Astrocyte of the cerebellum (primary cell): ENCODE results near the gene RLN3.
"Not testable (repeated sequence)": the region's sequence is repeated elsewhere in the genome, so short reads cannot be mapped to it uniquely, and the experiment has no call there.

Source experiments
- DNase-seq: peaks from one replicate; pipeline ENCODE4 v3.0.0-alpha.2; 2011; ENCODE audit warnings: low read depth
- H3K4me3 ChIP-seq: 2 replicates; pipeline ENCODE4 v1.5.1; 2011; ENCODE audit warnings: mild to moderate bottlenecking, low read depth, low read length, moderate library complexity
- in situ Hi-C: cut with HindIII; loops from 2 replicates; pipeline ENCODE4 v1.10.0; 2017; ENCODE audit warnings: low sequenced_read_pairs
- TF ChIP-seq, protein P1 (sequence below): IDR thresholded peaks from 2 replicates; pipeline ENCODE4 v1.5.1; 2012; ENCODE audit warnings: low read length, low read depth, moderate library complexity, mild to moderate bottlenecking; ENCODE audit errors: missing control alignments

The RLN3 gene

DNA sequence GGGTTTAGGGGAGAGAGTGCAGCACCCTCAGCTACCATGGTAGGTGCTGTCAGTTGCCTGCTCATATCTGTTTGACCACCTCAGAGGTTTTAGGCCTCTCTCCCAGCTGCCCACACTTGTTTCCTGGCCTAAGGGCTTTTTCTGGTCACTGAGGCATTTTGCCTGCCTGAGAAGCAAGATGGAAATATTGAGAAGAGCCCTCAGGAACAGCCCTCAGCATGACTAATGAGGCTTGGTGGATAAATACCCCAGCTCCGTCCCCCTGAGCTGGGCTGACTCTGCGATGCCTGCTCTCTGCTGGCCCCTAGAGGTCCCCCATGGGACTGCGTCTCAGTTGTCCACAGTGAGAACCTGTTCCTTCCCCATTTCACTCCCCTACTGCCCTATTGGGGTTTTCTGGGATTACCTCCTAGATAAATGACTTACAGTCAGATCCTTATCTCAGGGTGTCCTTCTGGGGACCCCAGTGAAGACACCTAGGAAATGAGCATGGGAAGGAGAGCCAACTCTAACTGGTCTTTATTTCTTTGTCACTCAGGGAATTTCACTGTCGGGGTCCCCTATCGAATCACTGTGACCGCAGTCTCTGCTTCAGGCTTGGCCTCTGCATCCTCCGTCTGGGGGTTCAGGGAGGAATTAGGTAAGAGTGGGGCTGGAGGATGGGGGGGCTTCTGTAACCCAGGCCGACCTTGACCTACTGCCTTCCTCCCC, 20.6 kb downstream of the RLN3 start:
- DNase-seq: no peak
- no peak overlapping the region for H3K4me3 ChIP-seq
- in situ Hi-C loops: no loop called here
- TF ChIP-seq, protein P1, sequence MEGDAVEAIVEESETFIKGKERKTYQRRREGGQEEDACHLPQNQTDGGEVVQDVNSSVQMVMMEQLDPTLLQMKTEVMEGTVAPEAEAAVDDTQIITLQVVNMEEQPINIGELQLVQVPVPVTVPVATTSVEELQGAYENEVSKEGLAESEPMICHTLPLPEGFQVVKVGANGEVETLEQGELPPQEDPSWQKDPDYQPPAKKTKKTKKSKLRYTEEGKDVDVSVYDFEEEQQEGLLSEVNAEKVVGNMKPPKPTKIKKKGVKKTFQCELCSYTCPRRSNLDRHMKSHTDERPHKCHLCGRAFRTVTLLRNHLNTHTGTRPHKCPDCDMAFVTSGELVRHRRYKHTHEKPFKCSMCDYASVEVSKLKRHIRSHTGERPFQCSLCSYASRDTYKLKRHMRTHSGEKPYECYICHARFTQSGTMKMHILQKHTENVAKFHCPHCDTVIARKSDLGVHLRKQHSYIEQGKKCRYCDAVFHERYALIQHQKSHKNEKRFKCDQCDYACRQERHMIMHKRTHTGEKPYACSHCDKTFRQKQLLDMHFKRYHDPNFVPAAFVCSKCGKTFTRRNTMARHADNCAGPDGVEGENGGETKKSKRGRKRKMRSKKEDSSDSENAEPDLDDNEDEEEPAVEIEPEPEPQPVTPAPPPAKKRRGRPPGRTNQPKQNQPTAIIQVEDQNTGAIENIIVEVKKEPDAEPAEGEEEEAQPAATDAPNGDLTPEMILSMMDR: peak; percentile 87

DNA sequence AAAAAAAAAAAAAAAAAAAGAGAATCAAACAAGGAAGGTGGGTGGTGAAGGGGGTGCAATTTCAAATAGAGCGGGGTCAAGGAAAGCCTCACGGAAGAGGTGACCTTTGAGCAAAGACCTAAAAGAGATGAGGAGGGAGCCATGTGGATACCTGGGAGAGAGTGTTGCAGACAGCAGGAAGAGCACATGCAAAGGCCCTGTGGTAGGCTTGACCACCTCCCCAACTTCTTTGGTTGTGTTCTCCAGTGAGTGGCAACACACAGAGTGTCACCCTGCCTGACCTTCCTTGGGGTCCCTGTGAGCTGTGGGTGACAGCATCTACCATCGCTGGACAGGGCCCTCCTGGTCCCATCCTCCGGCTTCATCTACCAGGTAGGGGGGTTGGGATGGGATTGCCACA, 22.6 kb downstream of the RLN3 start:
- DNase-seq: no peak
- no peak overlapping the region for H3K4me3 ChIP-seq
- in situ Hi-C loops: no loop called here
- TF ChIP-seq, protein P1: no peak

DNA sequence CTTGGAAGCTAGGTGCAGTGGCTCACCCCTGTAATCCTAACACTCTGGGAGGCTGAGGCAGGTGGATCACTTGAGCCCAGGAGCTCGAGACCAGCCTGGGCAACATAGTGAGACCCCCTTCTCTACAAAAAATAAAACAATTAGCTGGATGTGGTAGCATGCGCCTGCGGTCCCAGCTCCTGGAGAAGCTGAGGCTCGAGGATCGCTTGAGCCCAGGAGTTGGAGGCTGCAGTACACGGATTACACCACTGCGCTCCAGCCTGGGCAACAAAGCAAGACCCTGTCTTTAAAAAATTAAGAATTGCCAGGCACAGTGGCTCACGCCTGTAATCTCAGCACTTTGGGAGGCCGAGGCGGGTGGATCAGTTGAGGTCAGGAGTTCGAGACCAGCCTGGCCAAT, 23.0 kb downstream of the RLN3 start:
- DNase-seq, H3K4me3 ChIP-seq, in situ Hi-C loops: not testable (repeated sequence)

DNA sequence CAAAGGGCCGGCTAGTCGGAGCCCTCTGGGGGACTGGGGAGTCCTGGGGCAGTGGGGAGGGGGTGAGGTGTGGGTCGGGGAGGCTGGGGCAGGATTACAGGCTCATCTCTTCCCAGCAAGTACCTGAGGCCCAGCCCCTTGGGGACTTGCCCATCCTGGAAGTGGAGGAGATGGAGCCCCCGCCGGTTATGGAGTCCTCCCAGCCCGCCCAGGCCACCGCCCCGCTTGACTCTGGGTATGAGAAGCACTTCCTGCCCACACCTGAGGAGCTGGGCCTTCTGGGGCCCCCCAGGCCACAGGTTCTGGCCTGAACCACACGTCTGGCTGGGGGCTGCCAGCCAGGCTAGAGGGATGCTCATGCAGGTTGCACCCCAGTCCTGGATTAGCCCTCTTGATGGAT, 24.0 kb downstream of the RLN3 start:
- H3K4me3 ChIP-seq: no peak overlapping the region
- TF ChIP-seq, protein P1: no peak
- no peak for DNase-seq
- in situ Hi-C loops: no loop called here

DNA sequence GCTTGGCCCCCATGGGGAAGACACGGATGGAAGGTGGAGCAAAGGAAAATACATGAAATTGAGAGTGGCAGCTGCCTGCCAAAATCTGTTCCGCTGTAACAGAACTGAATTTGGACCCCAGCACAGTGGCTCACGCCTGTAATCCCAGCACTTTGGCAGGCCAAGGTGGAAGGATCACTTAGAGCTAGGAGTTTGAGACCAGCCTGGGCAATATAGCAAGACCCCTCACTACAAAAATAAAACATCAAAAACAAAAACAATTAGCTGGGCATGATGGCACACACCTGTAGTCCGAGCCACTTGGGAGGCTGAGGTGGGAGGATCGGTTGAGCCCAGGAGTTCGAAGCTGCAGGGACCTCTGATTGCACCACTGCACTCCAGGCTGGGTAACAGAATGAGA, 24.5 kb downstream of the RLN3 start:
- no peak for DNase-seq
- in situ Hi-C loops: no loop called here
- H3K4me3 ChIP-seq: no peak overlapping the region
- TF ChIP-seq, protein P1: no peak

DNA sequence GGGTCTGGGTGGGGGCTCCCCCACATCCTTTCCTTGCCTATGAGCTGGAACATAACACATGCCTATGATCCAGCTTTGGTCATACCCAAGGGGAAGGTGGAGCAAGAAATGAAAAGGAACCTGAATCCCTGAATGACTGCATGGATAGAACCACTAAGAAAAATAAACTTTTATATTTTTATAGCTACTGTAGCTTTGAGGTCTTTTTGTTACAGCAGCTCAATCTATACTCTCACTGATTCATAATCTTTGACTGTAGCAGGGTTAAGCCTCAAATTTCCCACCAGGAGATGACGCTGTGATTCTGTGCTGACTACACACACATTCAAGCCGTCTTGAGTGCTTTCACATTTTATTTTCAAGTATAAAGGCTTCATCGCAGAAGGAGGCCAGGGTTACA, 25.1 kb downstream of the RLN3 start:
- H3K4me3 ChIP-seq: no peak overlapping the region
- in situ Hi-C loops: no loop called here
- DNase-seq: no peak
- TF ChIP-seq, protein P1: no peak

DNA sequence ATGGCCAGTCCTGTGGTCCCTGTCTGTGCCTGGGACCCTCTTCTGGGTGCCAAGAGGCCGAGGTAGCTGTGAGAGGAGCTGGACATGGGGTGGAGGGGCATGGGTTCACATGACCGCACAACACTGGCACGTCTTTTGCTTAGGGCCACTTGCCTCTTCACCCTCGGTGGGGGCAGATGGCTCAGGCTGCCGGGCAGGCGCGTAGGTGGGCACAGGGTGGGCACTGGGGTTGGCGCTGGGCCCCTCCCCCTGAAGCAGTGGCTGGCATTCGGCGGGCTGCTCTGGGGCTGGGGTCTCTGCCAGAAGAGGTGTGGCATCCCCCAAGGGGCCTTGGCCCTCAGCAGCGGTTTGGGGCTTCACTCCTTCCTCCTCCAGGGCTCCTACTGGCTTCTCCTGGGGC, 25.6 kb downstream of the RLN3 start:
- in situ Hi-C loops: no loop called here
- TF ChIP-seq, protein P1: no peak
- H3K4me3 ChIP-seq: no peak overlapping the region
- DNase-seq: no peak
